Measurements from ENCODE around the gene ATXN10.

ATXN10 gene

DNA sequence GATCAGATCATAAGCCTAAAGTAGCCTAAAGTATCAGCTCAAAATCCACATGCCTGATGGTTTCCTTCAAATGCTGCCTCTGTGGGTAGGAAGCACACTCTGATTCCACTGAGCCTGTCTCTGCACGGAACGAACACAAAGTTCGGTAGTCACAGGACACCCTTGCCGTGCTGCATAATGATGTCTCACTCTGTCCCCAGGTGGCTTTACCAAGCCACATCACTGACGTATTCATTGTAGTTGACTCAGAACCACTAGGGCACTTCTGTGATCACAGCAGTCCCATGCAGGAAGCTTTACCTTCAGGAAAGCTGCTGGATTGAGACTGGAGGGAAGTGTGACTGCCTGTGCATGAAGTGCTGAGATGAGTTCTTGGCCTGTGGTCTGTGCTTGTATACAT is 147.7 kb downstream of the ATXN10 start:
- DNase-seq (ENCODE audit: extremely low read depth in 1 of 2, low read depth in 1 of 2) = no peak

DNA sequence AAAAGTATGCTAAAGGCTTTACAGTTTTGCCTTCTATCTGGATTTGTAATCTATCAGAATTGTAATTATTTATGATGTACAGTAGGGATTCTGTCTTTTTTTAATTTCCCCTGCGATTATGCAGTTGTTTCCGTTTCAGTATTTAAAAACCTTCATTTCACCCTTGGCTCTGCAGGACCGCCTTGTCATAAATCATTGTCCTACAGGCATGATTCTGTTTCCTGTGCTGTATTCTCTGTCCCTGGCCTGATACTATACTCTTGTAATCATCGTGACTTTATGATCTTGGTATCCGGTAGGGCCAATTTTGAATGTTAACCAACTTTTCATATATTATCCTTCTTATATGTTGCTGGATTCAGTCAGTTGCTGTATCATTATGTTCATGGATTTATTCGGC is 151.7 kb downstream of the ATXN10 start:
- DNase-seq (ENCODE audit: extremely low read depth in 1 of 2, low read depth in 1 of 2) = no peak

DNA sequence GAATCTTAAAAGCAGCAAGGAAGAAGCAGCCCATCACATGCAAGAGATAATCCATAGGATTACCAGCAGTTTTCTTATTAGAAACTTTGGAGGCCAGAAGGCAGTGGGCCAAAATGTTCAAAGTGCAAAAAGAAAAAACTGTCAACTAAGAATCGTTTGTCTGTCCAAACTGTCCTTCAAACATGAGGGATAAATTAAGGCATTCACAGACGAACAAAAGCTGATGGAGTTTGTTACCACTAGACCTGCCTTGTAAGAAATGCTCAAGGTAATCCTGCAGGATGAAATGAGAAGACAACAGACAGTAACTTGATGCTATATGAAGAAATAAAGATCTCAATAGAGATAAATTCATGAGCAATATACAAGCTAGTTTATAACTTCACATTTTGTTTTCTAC is 154.9 kb downstream of the ATXN10 start:
- DNase-seq (ENCODE audit: extremely low read depth in 1 of 2, low read depth in 1 of 2) = no peak

DNA sequence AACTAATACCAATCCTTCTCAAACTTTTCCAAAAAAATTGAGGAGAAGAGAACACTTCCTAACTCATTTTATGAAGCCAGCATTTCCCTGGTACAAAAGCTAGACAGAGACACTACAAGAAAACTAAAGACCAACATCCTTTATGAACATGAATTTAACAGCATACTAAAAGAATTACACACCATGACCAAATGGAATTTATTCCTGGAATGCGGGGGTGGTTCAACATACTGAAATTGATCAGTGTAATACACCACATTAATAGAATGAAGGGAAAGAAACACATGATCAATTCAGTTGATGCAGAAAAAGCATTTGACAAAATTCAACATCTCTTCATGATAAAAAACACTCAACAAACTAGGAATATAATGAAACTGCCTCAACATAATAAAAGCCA is 157.2 kb downstream of the ATXN10 start:
- DNase-seq (ENCODE audit: extremely low read depth in 1 of 2, low read depth in 1 of 2) = no peak

DNA sequence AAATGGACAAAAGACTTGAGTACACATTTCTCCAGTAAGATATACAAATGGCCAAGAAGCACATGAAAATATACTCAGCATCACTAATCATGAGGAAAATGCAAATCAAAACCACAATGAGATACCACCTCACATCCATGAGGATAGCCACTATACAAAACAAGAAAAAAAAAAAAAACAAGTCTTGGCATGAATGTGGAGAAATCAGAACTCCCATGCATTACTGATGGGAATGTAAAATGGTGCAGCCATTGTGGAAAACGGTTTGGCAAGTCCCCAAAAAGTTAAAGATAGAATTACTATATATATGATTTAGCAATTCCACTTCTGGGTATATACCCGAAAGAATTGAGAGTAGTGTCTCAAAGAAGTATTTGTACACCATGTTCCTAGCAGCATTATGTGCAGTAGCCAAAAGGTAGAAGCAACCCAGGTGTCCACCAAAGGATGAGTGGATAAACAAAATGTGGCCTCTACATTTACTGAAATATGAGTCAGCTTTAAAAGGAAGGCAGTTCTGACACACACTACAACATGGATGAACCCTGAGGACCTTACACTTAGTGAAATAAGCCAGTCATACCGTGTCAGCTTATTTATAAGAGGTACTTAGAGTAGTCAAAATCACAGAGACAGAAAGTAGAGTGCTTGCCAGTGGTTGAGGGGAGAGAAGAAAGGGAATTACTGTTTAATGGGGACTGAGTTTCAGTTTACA is 159.1 kb downstream of the ATXN10 start:
- no peak for DNase-seq (ENCODE audit: extremely low read depth in 1 of 2, low read depth in 1 of 2)

DNA sequence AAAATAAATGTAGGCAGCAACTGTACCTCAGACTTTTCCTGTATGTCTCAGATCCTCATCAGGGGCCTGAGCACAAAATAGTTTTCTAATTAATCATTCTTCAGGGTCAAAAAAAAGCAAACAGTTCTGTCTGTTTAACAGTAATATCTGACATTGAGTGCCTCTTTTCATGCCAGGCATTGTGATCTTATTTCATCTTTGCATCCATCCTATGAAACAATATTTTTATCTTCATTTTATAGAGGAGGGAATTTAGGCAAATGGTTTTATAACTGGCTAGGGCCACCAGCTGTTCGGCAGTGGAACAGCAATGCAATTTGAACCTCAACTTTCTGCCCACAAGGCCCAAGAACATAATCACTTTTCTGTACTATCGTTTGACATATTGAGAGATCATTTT is 159.8 kb downstream of the ATXN10 start:
- no peak for DNase-seq (ENCODE audit: extremely low read depth in 1 of 2, low read depth in 1 of 2)

DNA sequence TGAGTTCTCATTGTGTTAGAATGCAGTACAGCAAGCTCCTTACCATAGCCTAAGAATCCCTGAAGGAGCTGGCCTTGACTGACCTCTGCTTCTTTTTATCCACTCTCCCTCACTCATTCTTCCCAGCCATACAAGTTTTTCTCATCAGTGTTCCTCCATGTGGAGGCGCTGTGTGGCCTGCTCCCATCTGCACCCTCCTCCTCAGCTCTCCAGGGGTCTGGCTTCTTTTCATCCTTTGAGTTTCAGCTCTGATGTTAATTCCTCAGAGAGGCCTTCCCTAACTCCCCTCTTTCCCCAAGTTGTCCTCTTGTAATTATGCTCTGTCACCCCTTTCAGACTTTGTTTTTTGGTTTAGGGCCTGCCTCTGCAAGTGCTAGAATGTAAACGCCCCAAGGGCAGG is 160.5 kb downstream of the ATXN10 start:
- no peak for DNase-seq (ENCODE audit: extremely low read depth in 1 of 2, low read depth in 1 of 2)

DNA sequence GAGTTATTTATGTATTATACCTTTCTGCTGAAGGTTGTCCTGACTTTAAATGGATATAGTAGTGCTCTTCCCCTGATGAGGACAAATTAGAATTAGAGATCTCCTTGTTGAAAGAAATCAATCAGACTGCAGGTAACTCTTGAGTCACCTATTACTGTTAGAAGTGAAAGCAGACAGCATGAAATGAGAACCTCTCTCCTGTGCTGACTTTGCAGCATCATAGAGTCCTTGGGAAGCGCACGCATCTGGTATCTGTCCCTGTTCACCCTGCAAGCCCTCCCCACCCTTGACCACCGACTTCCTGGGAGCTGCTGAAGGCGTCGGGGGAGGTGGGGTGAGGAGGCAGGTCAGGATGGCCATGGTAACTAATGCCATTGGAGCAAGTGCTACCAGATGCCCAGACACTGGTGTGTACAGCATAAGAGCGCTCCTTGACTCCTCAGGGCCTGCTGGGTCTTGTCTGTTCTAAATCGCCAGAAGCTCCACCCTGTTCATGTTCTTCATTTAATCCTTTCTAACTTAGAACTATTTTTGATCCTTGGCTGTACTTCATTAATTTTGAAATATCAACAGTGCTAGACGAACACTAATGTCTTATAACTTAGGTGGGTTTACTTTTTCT is 161.4 kb downstream of the ATXN10 start:
- DNase-seq (ENCODE audit: extremely low read depth in 1 of 2, low read depth in 1 of 2) = no peak

DNA sequence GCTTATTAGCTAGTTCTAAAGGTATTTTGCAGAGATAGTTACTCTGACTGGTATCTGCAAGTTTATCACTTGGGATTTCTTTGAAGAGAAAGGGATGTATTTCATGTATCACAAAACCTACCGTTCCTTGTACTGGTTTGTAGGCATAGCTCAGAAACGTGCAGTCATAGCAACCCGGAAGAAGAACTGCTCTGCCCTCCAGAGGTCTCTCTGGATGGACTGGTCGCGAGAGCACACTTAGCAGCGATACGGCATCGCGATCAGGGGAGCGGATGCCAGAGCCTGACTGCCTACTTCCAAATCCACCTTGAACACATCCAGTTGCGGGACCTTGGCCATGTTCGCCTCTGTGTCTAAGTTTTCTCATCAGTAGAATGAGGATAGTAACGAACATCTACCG is 162.0 kb downstream of the ATXN10 start:
- DNase-seq (ENCODE audit: extremely low read depth in 1 of 2, low read depth in 1 of 2) = no peak

DNA sequence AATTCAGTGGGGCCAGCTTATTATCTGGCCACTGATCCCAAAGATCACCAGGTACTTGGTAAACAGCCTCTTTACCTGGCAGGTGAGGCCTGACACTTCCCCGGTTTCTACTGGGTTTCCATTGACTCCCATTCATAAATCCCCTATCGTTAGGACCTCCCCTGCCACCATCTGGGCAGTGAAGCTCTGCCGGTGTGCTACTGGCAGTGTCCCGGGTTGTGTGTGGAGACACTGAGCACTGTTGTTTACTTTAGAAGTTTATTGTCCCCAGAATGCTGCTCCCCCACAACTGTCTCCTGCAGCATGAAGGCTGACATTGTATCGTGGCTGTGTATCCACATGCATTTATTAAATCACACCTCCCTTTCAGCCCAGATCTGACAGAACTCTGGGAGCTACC is 162.6 kb downstream of the ATXN10 start:
- no peak for DNase-seq (ENCODE audit: extremely low read depth in 1 of 2, low read depth in 1 of 2)

DNA sequence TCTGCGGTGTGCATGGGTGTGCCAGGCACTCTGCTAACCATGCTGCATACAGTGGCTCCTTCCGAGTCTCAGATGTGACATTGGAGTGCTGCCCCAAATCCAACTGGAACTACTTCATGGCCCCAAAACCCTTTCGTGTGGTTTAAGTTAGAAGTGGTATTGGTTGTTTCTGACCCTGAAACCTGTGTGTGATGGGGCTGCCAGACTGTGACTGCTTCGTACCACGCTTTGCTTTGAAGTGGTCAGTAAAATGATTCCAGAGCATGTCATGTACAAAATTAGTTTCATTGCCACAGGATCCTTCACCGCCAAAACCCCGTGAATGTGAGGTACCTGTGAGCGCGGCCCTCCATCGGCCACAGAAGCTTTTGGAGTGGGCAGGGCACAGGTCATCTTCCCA is 163.2 kb downstream of the ATXN10 start:
- no peak for DNase-seq (ENCODE audit: extremely low read depth in 1 of 2, low read depth in 1 of 2)

DNA sequence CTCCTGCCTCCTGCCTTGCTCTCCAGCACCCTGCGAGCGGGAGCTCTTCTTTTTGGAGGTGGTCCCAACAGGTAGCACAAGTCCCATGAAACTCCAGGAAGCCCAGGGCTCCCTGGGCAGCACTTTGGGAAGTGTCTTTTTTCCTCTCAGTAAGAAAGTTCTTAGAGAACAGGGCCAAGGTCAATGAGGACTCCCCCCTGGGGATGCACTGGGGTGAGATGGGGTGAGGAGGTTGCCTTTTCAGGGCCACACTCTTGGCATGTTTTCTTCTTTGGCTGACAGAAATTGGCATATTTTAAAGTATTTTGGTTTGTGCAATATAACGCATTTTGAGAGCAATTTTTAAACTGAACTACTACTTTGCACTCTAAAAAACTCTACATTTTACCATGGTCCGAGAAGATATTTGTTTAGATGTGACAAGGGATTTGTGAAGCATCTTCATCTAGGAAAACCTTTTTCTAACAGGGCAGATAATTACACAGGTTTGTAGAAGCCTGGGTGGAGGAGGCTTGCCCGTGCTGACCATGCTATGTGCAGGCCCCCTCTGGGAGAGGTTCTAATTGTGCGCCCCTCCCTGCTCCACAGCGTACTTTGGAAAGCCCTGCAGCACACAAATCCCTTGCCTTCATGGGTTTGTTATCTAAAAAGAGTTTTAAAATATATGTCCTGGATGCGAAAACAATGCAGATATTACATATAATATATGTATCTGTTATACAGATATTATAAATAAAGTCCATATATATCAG is 165.0 kb downstream of the ATXN10 start:
- DNase-seq (ENCODE audit: extremely low read depth in 1 of 2, low read depth in 1 of 2) = no peak

DNA sequence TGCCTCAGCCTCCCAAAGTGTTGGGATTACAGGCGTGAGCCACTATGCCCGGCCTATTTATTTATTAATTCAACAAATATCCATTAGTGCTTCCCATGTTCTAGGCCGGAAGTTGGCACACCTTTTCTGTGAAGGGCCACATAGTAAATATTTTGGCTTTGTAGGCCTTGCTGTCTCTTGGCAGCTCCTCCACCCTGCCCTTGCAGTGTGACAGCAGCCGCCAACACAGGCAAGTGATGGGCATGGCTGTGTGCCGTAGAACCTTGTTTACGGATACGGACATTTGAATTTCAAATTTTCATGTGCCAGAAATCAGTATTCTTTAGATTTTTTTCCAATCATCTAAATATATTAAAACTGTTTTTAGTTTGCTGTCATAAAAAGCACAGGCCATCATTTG is 165.9 kb downstream of the ATXN10 start:
- no peak for DNase-seq (ENCODE audit: extremely low read depth in 1 of 2, low read depth in 1 of 2)

DNA sequence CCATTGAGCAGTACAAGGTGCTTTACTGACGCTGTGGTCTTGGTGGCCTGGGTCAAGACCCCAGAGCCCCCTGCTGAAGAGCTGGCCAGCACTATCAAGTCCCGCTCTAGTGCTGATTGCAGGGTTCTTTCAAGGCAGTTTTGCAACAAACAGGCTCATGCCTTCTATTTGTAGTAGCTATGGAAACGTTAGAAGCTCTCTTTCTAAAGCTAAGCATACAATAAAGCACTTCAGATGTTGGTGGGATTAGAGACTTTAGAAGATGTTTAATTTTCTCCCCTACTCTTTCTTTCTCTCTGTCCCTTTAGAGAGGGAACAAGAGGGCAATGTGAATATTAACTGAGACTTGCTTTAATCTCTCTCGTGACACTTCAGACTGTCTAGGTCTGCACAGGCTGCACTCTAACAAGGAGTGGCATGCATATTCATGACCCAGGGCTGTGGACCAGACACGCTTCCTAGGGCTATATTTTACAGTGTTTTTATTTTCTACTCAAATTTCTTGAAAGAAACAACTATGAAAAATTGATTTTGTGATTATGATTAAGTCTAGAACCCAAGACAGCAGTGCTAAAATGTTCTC is 166.8 kb downstream of the ATXN10 start:
- no peak for DNase-seq (ENCODE audit: extremely low read depth in 1 of 2, low read depth in 1 of 2)

DNA sequence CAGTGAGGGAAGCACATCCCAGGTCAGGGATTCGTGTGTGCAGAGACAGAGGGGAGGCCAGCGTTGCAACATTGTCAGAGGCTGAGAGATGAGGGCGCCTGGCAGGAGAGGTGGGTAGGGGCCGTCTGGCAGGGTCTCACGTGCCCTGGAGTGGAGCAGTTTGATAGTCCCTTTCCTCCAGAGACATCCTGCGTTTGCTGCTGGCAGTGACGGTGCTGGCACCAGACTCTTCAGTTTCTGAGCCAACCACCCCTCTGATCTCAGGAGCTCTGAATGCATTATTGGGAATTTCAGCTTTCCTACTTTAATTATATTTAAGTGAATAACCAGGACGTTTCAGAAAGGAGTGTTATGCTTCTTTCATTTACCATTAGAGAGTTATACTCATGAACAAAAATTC is 168.8 kb downstream of the ATXN10 start:
- DNase-seq (ENCODE audit: extremely low read depth in 1 of 2, low read depth in 1 of 2) = no peak

DNA sequence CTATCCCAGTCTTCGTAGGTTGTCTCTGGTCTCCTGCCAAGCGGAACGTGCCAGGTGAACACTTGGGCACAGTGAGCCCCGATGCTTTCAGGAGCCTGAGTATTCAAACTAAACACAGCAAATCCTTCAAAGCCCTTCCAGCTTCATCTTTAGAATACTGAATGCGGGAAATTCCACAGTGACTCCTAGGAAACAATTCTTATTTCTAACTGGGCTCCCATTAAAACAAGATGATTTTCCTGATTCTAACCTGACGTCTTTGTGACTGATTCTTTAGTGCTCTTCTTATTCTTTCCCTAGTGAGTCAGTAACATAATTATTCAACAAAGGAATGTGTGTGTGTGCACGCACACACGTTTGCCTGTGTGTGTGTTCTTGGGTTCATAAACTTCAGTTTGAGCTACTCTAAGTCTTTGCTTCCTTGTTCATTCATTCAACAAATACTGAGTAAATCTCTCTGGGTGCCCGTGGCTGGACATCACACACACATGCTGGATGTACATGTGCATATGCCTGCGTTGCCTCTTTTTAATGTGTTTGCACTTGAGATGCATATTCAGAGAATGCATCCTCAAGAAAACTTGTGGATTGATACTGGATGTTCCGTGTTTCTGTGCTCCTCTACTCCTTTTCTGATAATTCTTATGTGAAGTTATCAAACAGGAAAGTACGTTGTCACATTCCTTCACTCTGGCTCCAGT is 170.8 kb downstream of the ATXN10 start:
- DNase-seq (ENCODE audit: extremely low read depth in 1 of 2, low read depth in 1 of 2) = no peak

DNA sequence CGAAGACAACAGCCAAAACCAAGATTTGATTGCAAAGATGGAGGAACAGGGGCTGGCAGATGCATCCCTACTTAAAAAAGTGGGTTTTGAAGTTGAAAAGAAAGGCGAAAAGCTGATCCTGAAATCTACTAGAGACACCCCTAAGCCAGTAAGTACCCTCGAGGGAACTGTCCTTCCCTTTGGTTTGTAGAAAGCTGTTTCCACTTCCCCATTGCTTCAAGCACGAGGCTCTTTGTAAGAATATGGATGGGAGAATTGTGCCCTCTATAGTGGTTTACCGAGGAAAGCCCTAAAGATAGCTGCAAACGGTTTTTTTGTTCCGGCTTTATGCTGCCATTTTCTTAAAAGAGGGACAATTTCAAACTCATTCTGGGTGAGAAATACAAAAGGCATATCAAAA is 171.4 kb downstream of the ATXN10 start:
- no peak for DNase-seq (ENCODE audit: extremely low read depth in 1 of 2, low read depth in 1 of 2)

DNA sequence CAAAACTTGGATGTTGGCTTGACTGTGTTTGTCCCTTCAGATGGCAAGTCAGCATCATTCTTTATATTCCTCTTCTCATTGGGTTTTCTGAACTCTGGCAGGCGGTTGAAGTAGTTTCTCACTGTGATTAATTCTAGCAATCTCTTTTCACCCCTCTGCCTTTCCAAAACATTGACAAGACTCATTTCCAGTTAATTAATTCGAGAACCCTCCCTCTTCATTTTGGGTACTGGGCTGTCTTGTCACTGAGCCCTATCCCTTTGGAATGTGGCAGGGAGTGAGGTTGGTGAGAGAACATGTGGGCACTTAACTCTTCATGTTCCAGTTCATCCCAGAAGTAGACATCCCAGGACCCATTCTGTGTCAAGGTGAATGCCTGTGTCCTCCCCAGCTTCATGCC is 172.4 kb downstream of the ATXN10 start:
- no peak for DNase-seq (ENCODE audit: extremely low read depth in 1 of 2, low read depth in 1 of 2)

DNA sequence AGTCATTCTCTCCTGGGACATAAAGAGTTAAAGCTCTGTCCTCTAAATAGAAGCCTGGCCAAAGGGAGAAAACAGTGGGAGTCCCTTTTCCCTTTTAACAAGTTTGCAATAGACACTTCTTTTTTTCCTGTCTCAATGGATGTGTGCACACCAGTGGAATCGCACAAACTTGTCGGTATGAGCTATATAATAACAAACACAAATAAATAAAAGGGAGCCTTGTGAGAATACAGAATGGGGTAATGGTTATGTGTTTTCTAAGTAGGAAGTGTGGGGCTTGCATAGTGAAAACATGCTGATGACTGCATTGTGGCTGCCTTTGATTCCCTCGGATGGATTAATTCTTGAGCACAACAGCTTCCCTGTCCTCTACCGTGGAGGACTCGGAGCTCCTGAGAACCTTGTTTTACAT is 173.4 kb downstream of the ATXN10 start:
- DNase-seq (ENCODE audit: extremely low read depth in 1 of 2, low read depth in 1 of 2) = no peak

DNA sequence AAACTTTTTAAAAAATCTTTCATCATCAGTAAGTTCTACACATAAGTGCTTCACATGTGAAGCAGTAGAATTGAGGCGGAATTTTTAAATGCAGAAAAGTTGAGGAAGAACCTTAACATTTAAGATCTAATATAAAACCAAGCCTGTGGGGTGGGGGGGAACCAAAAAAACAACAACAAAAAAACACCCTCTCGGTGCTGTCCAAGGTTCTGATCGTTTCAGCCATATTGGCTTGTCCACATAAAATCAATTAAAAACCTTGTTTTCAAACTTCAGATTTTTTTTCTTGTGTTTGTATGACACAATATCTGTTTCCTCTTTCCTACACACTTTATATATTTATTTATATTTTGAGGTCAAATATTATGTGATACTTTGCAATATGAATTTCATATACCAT is 175.3 kb downstream of the ATXN10 start:
- no peak for DNase-seq (ENCODE audit: extremely low read depth in 1 of 2, low read depth in 1 of 2)

DNA sequence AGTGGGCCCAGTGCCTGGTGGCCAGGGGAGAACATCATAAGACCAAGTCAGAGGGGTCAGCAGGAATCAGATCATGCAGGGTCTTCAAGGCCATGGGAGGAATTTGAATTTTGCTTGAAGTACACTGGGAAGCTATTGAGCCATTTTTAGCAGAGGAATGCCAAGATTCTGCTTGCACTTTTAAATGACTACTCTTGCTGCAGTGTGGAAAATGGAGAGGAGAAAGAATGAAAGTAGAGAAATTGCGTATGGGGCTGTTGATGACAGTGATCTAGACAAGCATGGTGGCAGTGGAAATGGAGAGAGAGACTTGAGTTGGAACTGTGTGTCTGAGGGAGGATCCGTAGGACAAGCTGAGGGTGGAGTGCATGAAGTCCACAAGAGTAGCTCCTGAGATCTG is 177.3 kb downstream of the ATXN10 start:
- DNase-seq (ENCODE audit: extremely low read depth in 1 of 2, low read depth in 1 of 2) = no peak

Data from activated CD8-positive, alpha-beta memory T cell treated with anti-CD3 and anti-CD28 coated beads for 1 hour (primary cell).